H1 (cell line): ENCODE measurements around the gene KRT24. TPM values are rescaled to one million over a fixed set of nuclear protein-coding genes. Genes with fewer than 3 reads are reported as not detected.

Experiments
- CTCF ChIA-PET: fragments of 300-600 bp; sonication (Branson Sonifier 250); formaldehyde crosslinking; loops from one replicate; lab custom pipeline; 2021; ENCODE audit not compliant: partially characterized antibody; lab: Charles Lee
- POLR2A ChIA-PET: fragments of 300-600 bp; sonication (Branson Sonifier 250); formaldehyde crosslinking; loops from one replicate; lab custom pipeline; 2021; ENCODE audit warnings: inconsistent platforms; ENCODE audit not compliant: partially characterized antibody; lab: Charles Lee
- DNase-seq, 2 experiments: peaks; one replicate each; pipeline versions ENCODE4 v3.0.0 to v3.0.0-alpha.2; 2010 to 2022; ENCODE audit warnings: low spot score in 2 of 2, low read depth in 1 of 2, mixed read lengths in 1 of 2
- FAIRE-seq: peaks from 2 replicates; lab custom pipeline; 2011; peaks lifted over from hg19 to GRCh38; lab: Jason Lieb, UNC
- H2AFZ ChIP-seq: 2 replicates; pipeline ENCODE4 v1.8.1; 2012; ENCODE audit warnings: low read length, inconsistent platforms
- H2AK5ac ChIP-seq: 2 replicates; pipeline ENCODE4 v1.6.1; 2013; ENCODE audit warnings: low read depth, low read length
- H2BK120ac ChIP-seq: replicated peaks from 2 replicates; pipeline ENCODE3; 2013; ENCODE audit warnings: low read depth, low read length, inconsistent platforms
- H2BK12ac ChIP-seq: 2 replicates; pipeline ENCODE4 v1.6.1; 2013; ENCODE audit warnings: low read depth, low read length
- H2BK15ac ChIP-seq: 2 replicates; pipeline ENCODE4 v1.6.1; 2013; ENCODE audit warnings: low read length
- H2BK20ac ChIP-seq: 2 replicates; pipeline ENCODE4 v1.6.1; 2013; ENCODE audit warnings: low read length
- H2BK5ac ChIP-seq: 2 replicates; pipeline ENCODE4 v1.6.1; 2013; ENCODE audit warnings: low read depth, low read length
- H3K14ac ChIP-seq: 2 replicates; pipeline ENCODE4 v1.6.1; 2013; ENCODE audit warnings: inconsistent platforms; ENCODE audit not compliant: insufficient read length
- H3K18ac ChIP-seq: 2 replicates; pipeline ENCODE4 v1.6.1; 2013; ENCODE audit warnings: low read length; ENCODE audit errors: extremely low read depth
- H3K23ac ChIP-seq: 2 replicates; pipeline ENCODE4 v1.6.1; 2013; ENCODE audit warnings: inconsistent platforms; ENCODE audit not compliant: insufficient read length
- H3K23me2 ChIP-seq: 2 replicates; pipeline ENCODE4 v1.6.1; 2013; ENCODE audit warnings: low read depth, low read length
- H3K27ac ChIP-seq: 2 replicates; pipeline ENCODE4 v1.6.1; 2011; ENCODE audit warnings: low read depth, low read length, inconsistent platforms
- H3K27me3 ChIP-seq, 4 experiments: replicated peaks in 1 of 4; 1 replicate in 1 of 4; 2 replicates in 3 of 4; pipeline versions ENCODE4 v1.6.1 to v1.8.1; 2011 to 2013; ENCODE audit warnings: low read length in 3 of 4, mild to moderate bottlenecking in 3 of 4, inconsistent platforms in 2 of 4, mixed read lengths in 2 of 4, moderate library complexity in 1 of 4; ENCODE audit not compliant: control insufficient read depth in 3 of 4, insufficient read depth in 3 of 4; ENCODE audit errors: extremely low read depth in 1 of 4
- H3K36me3 ChIP-seq, 4 experiments: 2 replicates each; pipeline versions ENCODE4 v1.6.1 to v1.8.1; 2011 to 2013; ENCODE audit warnings: mild to moderate bottlenecking in 4 of 4, low read length in 3 of 4, moderate library complexity in 2 of 4, control low read depth in 1 of 4, inconsistent platforms in 1 of 4; ENCODE audit not compliant: insufficient read depth in 4 of 4, control insufficient read depth in 2 of 4
- H3K4ac ChIP-seq: replicated peaks from 2 replicates; pipeline ENCODE3; 2013; ENCODE audit warnings: low read length, low read depth, mixed read lengths, inconsistent platforms; ENCODE audit not compliant: insufficient read length
- H3K4me1 ChIP-seq, 4 experiments: replicated peaks in 1 of 4; 1 replicate in 1 of 4; 2 replicates in 3 of 4; pipeline versions ENCODE4 v1.6.1 to v1.8.1; 2011 to 2013; ENCODE audit warnings: low read length in 3 of 4, inconsistent platforms in 2 of 4, mixed read lengths in 1 of 4; ENCODE audit not compliant: insufficient read depth in 4 of 4, control insufficient read depth in 3 of 4
- H3K4me2 ChIP-seq, 2 experiments: 2 replicates each; pipeline versions ENCODE4 v1.6.1 to v1.8.1; 2011 to 2013; ENCODE audit warnings: low read depth in 2 of 2, low read length in 2 of 2, control low read depth in 1 of 2, inconsistent platforms in 1 of 2, mild to moderate bottlenecking in 1 of 2; ENCODE audit not compliant: insufficient read depth in 1 of 2
- H3K4me3 ChIP-seq, 4 experiments: fragments of 200-600, 300-600 bp in 1 of 4; sonication (generic), shearing (Covaris generic), sonication (Bioruptor Twin) in 1 of 4; 2 replicates each; pipeline versions ENCODE4 v1.5.1 to v1.8.1; 2011 to 2016; ENCODE audit warnings: low read length in 4 of 4, low read depth in 3 of 4, control low read depth in 2 of 4, inconsistent platforms in 2 of 4, mild to moderate bottlenecking in 2 of 4, mixed read lengths in 1 of 4, moderate library complexity in 1 of 4; ENCODE audit not compliant: insufficient read depth in 2 of 4; ENCODE audit errors: extremely low read depth in 1 of 4
- H3K56ac ChIP-seq: replicated peaks from 2 replicates; pipeline ENCODE3; 2013; ENCODE audit warnings: low read depth, mild to moderate bottlenecking, mixed read lengths, low read length, inconsistent platforms; ENCODE audit not compliant: insufficient read length
- H3K79me1 ChIP-seq: 2 replicates; pipeline ENCODE4 v1.6.1; 2013; ENCODE audit warnings: low read depth, low read length, control low read depth
- H3K79me2 ChIP-seq, 2 experiments: 2 replicates each; pipeline versions ENCODE4 v1.6.1 to v1.8.1; 2012 to 2013; ENCODE audit warnings: low read length in 2 of 2, mild to moderate bottlenecking in 2 of 2, inconsistent platforms in 1 of 2; ENCODE audit not compliant: insufficient read depth in 2 of 2, control insufficient read depth in 1 of 2
- H3K9ac ChIP-seq, 4 experiments: replicated peaks in 1 of 4; 1 replicate in 1 of 4; 2 replicates in 3 of 4; pipeline versions ENCODE4 v1.6.1 to v1.8.1; 2011 to 2013; ENCODE audit warnings: low read depth in 3 of 4, low read length in 3 of 4, control low read depth in 2 of 4, mild to moderate bottlenecking in 2 of 4, moderate library complexity in 2 of 4, inconsistent platforms in 1 of 4; ENCODE audit errors: extremely low read depth in 1 of 4
- H3K9me3 ChIP-seq, 2 experiments: 2 replicates each; pipeline versions ENCODE4 v1.6.1 to v1.8.1; 2012 to 2013; ENCODE audit warnings: mild to moderate bottlenecking in 2 of 2, moderate library complexity in 2 of 2, control low read depth in 1 of 2, inconsistent platforms in 1 of 2, low read depth in 1 of 2, low read length in 1 of 2, mixed read lengths in 1 of 2; ENCODE audit not compliant: insufficient read depth in 2 of 2
- H4K20me1 ChIP-seq, 2 experiments: replicated peaks in 1 of 2; 2 replicates each; pipeline versions ENCODE3 to v1.8.1; 2011 to 2013; ENCODE audit warnings: inconsistent platforms in 2 of 2, low read length in 2 of 2, mild to moderate bottlenecking in 1 of 2; ENCODE audit not compliant: insufficient read depth in 2 of 2, control insufficient read depth in 1 of 2
- H4K5ac ChIP-seq: 2 replicates; pipeline ENCODE4 v1.6.1; 2013; ENCODE audit warnings: low read length, low read depth, mixed read lengths, inconsistent platforms; ENCODE audit not compliant: insufficient read length
- H4K8ac ChIP-seq: 2 replicates; pipeline ENCODE4 v1.8.0; 2013; ENCODE audit warnings: mild to moderate bottlenecking, moderate library complexity, low read length, inconsistent platforms; ENCODE audit not compliant: insufficient read depth; ENCODE audit errors: extremely low read depth
- H4K91ac ChIP-seq: replicated peaks from 2 replicates; pipeline ENCODE3; 2013; ENCODE audit warnings: low read length, mixed read lengths, inconsistent platforms; ENCODE audit not compliant: insufficient read length
- SIX5 ChIP-seq: IDR thresholded peaks from 2 replicates; pipeline ENCODE4 v1.6.1; 2011; ENCODE audit warnings: mild to moderate bottlenecking, low read depth, low read length
- WGBS, 2 experiments: shearing (Covaris generic) in 1 of 2; methylation state at CpG; one replicate each; pipeline versions ENCODE4 v1.1.6 to v1.1.7; 2013 to 2015; ENCODE audit warnings: low lambda C conversion rate in 2 of 2, mixed read lengths in 2 of 2, inconsistent platforms in 1 of 2, low coverage in 1 of 2, missing lambda C conversion rate in 1 of 2; ENCODE audit not compliant: insufficient replicate concordance in 2 of 2, insufficient coverage in 1 of 2, insufficient read length in 1 of 2; ENCODE audit errors: extremely low coverage in 1 of 2, missing lambda C conversion rate in 1 of 2; 5-methylcytosine and 5-hydroxymethylcytosine counted together
- polyA plus RNA-seq, 7 experiments: library from polyadenylated mRNA; depleted of rRNA in 3 of 7; stranded (reverse) in 5 of 7; unstranded in 2 of 7; fragments of >200 nt in 5 of 7; fragments of 200-250 nt in 2 of 7; gene quantifications; 1 replicate in 5 of 7; 2 replicates in 1 of 7; 4 replicates in 1 of 7; pipeline versions ENCODE4 v1.2.1 to v1.2.3, GENCODE V29; 2011 to 2013; ENCODE audit warnings: missing spikeins in 2 of 7, mixed read lengths in 2 of 7
- total RNA-seq: library from RNA; stranded (reverse); fragmentation: NEBNext Ultra II Directional; extraction: Animal tissue kit (Norgen Biotek cat#: 25700); gene quantifications from 2 replicates; pipeline ENCODE4 v1.2.1, GENCODE V29; 2021

KRT24 gene
- total and polyA plus RNA-seq, 2 of the 8 experiments (the other 6 are each of a cell fraction or from before 2014, with no cell fraction given): not detected

- H3K4me1 ChIP-seq: no peaks in the 10 kb centered on the region
- no peak overlapping the region for H2AFZ ChIP-seq
- no peak overlapping the region for H3K14ac ChIP-seq
- no peak overlapping the region for H4K91ac ChIP-seq
- no peak overlapping the region for H3K4me2 ChIP-seq
- H3K9ac ChIP-seq: no peak overlapping the region
- no peak for TF ChIP-seq SIX5
- no peak overlapping the region for H2BK120ac ChIP-seq
- H3K36me3 ChIP-seq: no peaks in the 10 kb centered on the region
- no peak for FAIRE-seq
- ChIA-PET CTCF (interaction anchor here (0.6 to 1.2 kb wide), 2 partner anchors 10 to 166 kb away, joined by 3 to 4 read pairs; no protein-coding TSS in a partner anchor), POLR2A (no interaction called here)
- H2BK15ac ChIP-seq: no peak overlapping the region
- no peaks in the 10 kb centered on the region for H3K79me2 ChIP-seq
- no peak overlapping the region for H3K4me3 ChIP-seq
- H3K4ac ChIP-seq: no peak overlapping the region
- no peak for DNase-seq
- no peak overlapping the region for H4K8ac ChIP-seq
- H3K23ac ChIP-seq: no peak overlapping the region
- H3K23me2 ChIP-seq: no peaks in the 10 kb centered on the region
- H3K27ac ChIP-seq: no peak overlapping the region
- H4K5ac ChIP-seq: no peak overlapping the region
- no peak overlapping the region for H3K56ac ChIP-seq
- H3K27me3 ChIP-seq: no peaks in the 10 kb centered on the region
- no peaks in the 10 kb centered on the region for H3K9me3 ChIP-seq
- no peak overlapping the region for H2BK20ac ChIP-seq
- no peak overlapping the region for H2AK5ac ChIP-seq
- no peaks in the 10 kb centered on the region for H3K79me1 ChIP-seq
- WGBS, 2 experiments: 83% methylated on average over 4 of the region's 4 CpGs; no CpG with 5 or more reads in 1 of the 2 experiments
- no peak overlapping the region for H3K18ac ChIP-seq
- H2BK12ac ChIP-seq: no peak overlapping the region
- H2BK5ac ChIP-seq: no peak overlapping the region
- no peaks in the 10 kb centered on the region for H4K20me1 ChIP-seq
These were observed 2.0 kb upstream of the KRT24 start for GRCh38 chr17:40705584-40705983.
